SH-SY5Y (cell line): ENCODE measurements around the gene GATA6.

Experiments used
- GATA2 ChIP-seq: IDR thresholded peaks from 2 replicates; pipeline ENCODE4 v1.6.1; 2011; ENCODE audit warnings: mild to moderate bottlenecking, low read depth, low read length
- GATA3 ChIP-seq: IDR thresholded peaks from 2 replicates; pipeline ENCODE4 v1.6.1; 2011; ENCODE audit warnings: low read depth, mild to moderate bottlenecking, low read length, moderate library complexity

GRCh38 chr18:22228976-22229375 is 59.6 kb downstream of the GATA6 start:
- no peak for TF ChIP-seq GATA2
- no peak for TF ChIP-seq GATA3
